Measurements from ENCODE around the gene HTR2A. TPM values are rescaled to one million over a fixed set of nuclear protein-coding genes. Genes with fewer than 3 reads are reported as not detected.

Gene HTR2A
- polyA plus RNA-seq, 1 of the 3 experiments (the other 2 are of a cell fraction), result 0.33 TPM

GRCh38 chr13:46914341-46914740, 17.5 kb upstream of the HTR2A start:
- Histone ChIP-seq H2AFZ (ENCODE audit: low read depth) (peak overlapping the region; percentile 40; the same call in 1 of the 2 replicates), H4K20me1 (ENCODE audit: insufficient read depth) (no peaks in the 10 kb centered on the region), H3K4me1 (ENCODE audit: control insufficient read depth in 1 of 2, insufficient read depth in 2 of 2, low read depth in 1 of 2, low read length in 1 of 2) (no peaks in the 10 kb centered on the region; a peak in 1 of 4 replicates), H3K79me2 (ENCODE audit: insufficient read depth) (no peaks in the 10 kb centered on the region), H3K9ac (no peak overlapping the region), H3K4me3 (ENCODE audit: low read depth in 2 of 2, low read length in 1 of 2) (no peak overlapping the region), H3K27ac (ENCODE audit: low read depth in 2 of 2, low read length in 1 of 2) (no peak overlapping the region; a peak in 1 of 4 replicates), H3K27me3 (ENCODE audit: insufficient read depth) (no peaks in the 10 kb centered on the region), H3K9me2 (no peaks in the 10 kb centered on the region), H3F3A (replicated peaks; ENCODE audit: insufficient read depth) (no peaks in the 10 kb centered on the region), H3K4me2 (no peak overlapping the region), H3K9me3 (no peaks in the 10 kb centered on the region), H3K36me3 (replicated peaks in 1 of 2; ENCODE audit: control insufficient read depth in 1 of 2, insufficient read depth in 2 of 2, low read length in 1 of 2) (no peaks in the 10 kb centered on the region)
- CTCF ChIA-PET, result interaction anchor here (1.7 kb wide), 1 partner anchor 20 kb away, joined by 8 read pairs; no protein-coding TSS in a partner anchor
- POLR2A ChIA-PET, result no interaction called here
- WGBS (ENCODE audit: low lambda C conversion rate), result 27% methylated on average over 2 of the region's 2 CpGs
- no peak for DNase-seq
- TF ChIP-seq PBX3 (IDR thresholded peaks at IDR 0.05) (0 out of 2 replicates have a peak, but pooled peaks have one; percentile 29), FOXJ3 (CRISPR knock-in tag; IDR thresholded peaks at IDR 0.05) (no peak)

GRCh38 chr13:46913757-46914156, 16.9 kb upstream of the HTR2A start:
- H3K79me2 ChIP-seq (ENCODE audit: insufficient read depth), result no peaks in the 10 kb centered on the region
- DNase-seq, result no peak
- no peaks in the 10 kb centered on the region for H4K20me1 ChIP-seq (ENCODE audit: insufficient read depth)
- ChIA-PET CTCF (interaction anchor here (1.7 kb wide), 1 partner anchor 19 kb away, joined by 8 read pairs; no protein-coding TSS in a partner anchor), POLR2A (no interaction called here)
- TF ChIP-seq USF1 (IDR thresholded peaks at IDR 0.05; ENCODE audit: borderline replicate concordance, low read depth), result no peak
- TF ChIP-seq SIN3A (IDR thresholded peaks at IDR 0.05; ENCODE audit: borderline replicate concordance, low read depth, low read length), result no peak
- TF ChIP-seq SMC3 (IDR thresholded peaks at IDR 0.05; ENCODE audit: low read depth, low read length), result no peak
- peaks cover 3% of the 10 kb centered on the region for H3F3A ChIP-seq (replicated peaks; ENCODE audit: insufficient read depth)
- WGBS (ENCODE audit: low lambda C conversion rate), result 27% methylated on average over 1 of the region's 1 CpG
- no peaks in the 10 kb centered on the region for H3K9me2 ChIP-seq
- no peak overlapping the region for H2AFZ ChIP-seq (ENCODE audit: low read depth)
- no peaks in the 10 kb centered on the region for H3K9me3 ChIP-seq
- no peak overlapping the region for H3K9ac ChIP-seq
- H3K4me3 ChIP-seq (ENCODE audit: low read depth in 2 of 2, low read length in 1 of 2), result no peak overlapping the region
- no peak overlapping the region for H3K4me2 ChIP-seq
- no peaks in the 10 kb centered on the region for H3K27me3 ChIP-seq (ENCODE audit: insufficient read depth)
- no peak overlapping the region; a peak in 1 of 4 replicates for H3K27ac ChIP-seq (ENCODE audit: low read depth in 2 of 2, low read length in 1 of 2)
- H3K36me3 ChIP-seq (replicated peaks in 1 of 2; ENCODE audit: control insufficient read depth in 1 of 2, insufficient read depth in 2 of 2, low read length in 1 of 2), result no peaks in the 10 kb centered on the region
- H3K4me1 ChIP-seq (ENCODE audit: control insufficient read depth in 1 of 2, insufficient read depth in 2 of 2, low read depth in 1 of 2, low read length in 1 of 2), result no peaks in the 10 kb centered on the region; a peak in 1 of 4 replicates

GRCh38 chr13:46909042-46909441, 12.2 kb upstream of the HTR2A start:
- Histone ChIP-seq H3K27me3 (ENCODE audit: insufficient read depth) (no peaks in the 10 kb centered on the region), H3K4me3 (ENCODE audit: low read depth in 2 of 2, low read length in 1 of 2) (no peak overlapping the region), H3K27ac (ENCODE audit: low read depth in 2 of 2, low read length in 1 of 2) (peak overlapping the region in 1 of 2 experiments; percentile 59; a peak in 3 of 4 replicates), H2AFZ (ENCODE audit: low read depth) (no peak overlapping the region), H3K36me3 (replicated peaks in 1 of 2; ENCODE audit: control insufficient read depth in 1 of 2, insufficient read depth in 2 of 2, low read length in 1 of 2) (no peaks in the 10 kb centered on the region), H3K9me3 (no peaks in the 10 kb centered on the region), H3K9me2 (no peaks in the 10 kb centered on the region), H3K4me2 (no peak overlapping the region), H3K79me2 (ENCODE audit: insufficient read depth) (no peaks in the 10 kb centered on the region), H4K20me1 (ENCODE audit: insufficient read depth) (no peaks in the 10 kb centered on the region), H3K9ac (no peak overlapping the region), H3K4me1 (ENCODE audit: control insufficient read depth in 1 of 2, insufficient read depth in 2 of 2, low read depth in 1 of 2, low read length in 1 of 2) (no peaks in the 10 kb centered on the region; a peak in 2 of 4 replicates), H3F3A (replicated peaks; ENCODE audit: insufficient read depth) (peaks cover 5% of the 10 kb centered on the region)
- POLR2A ChIA-PET, result no interaction called here
- CTCF ChIA-PET, result no interaction called here
- DNase-seq, result no peak
- 27% methylated on average over 3 of the region's 3 CpGs for WGBS (ENCODE audit: low lambda C conversion rate)
- TF ChIP-seq CTCF (IDR thresholded peaks at IDR 0.05) (no peak), GABPA (IDR thresholded peaks at IDR 0.05; ENCODE audit: low read depth) (no peak), USF2 (IDR thresholded peaks at IDR 0.05; ENCODE audit: borderline replicate concordance, low read depth, low read length) (no peak), MAX (IDR thresholded peaks at IDR 0.05; ENCODE audit: low read depth) (no peak), FOXM1 (IDR thresholded peaks at IDR 0.05; ENCODE audit: low read depth) (no peak), TEAD4 (IDR thresholded peaks at IDR 0.05; ENCODE audit: borderline replicate concordance, insufficient read depth) (no peak), NFIC (IDR thresholded peaks at IDR 0.05; ENCODE audit: borderline replicate concordance) (no peak), TCF12 (IDR thresholded peaks at IDR 0.05) (no peak), USF1 (IDR thresholded peaks at IDR 0.05; ENCODE audit: borderline replicate concordance, low read depth) (no peak), TAF1 (IDR thresholded peaks at IDR 0.05; ENCODE audit: borderline replicate concordance, low read depth, low read length) (no peak)
